ENCODE data around the gene GGA1.

DNA sequence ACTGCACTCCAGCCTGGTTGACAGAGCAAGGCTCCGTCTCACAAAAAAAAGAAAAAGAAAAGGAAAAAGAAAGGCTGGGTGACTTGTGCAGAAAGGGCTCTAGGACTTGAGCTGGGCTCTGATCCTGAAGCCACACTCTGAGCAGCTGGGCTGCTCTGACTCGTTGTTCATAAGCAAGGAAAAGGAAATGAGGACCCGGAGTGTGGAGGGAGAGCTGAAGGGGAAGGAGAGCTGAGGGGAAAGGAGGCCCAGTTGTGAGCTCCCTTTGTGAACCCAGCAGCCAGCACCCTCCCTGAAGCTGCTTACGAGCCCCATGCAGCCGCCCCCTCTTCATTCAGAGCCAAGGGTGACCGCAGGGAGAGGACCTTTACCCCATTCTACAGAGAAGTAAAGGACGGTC lies 18.5 kb downstream of the GGA1 start:
- TF ChIP-seq CTCF (conservative IDR thresholded peaks at IDR 0.05): no peak
- TF ChIP-seq EZH2 (IDR thresholded peaks at IDR 0.05; ENCODE audit: low read depth): no peak

Data from PC-9 (cell line).